LoVo (cell line): ENCODE results near the gene KRTAP10-9.
"Not testable (repeated sequence)": the region's sequence is repeated elsewhere in the genome, so short reads cannot be mapped to it uniquely, and the experiment has no call there.

Source experiments
- DNase-seq: peaks from one replicate; pipeline ENCODE4 v3.0.0-alpha.2; 2016; ENCODE audit warnings: low spot score

KRTAP10-9 gene

DNA sequence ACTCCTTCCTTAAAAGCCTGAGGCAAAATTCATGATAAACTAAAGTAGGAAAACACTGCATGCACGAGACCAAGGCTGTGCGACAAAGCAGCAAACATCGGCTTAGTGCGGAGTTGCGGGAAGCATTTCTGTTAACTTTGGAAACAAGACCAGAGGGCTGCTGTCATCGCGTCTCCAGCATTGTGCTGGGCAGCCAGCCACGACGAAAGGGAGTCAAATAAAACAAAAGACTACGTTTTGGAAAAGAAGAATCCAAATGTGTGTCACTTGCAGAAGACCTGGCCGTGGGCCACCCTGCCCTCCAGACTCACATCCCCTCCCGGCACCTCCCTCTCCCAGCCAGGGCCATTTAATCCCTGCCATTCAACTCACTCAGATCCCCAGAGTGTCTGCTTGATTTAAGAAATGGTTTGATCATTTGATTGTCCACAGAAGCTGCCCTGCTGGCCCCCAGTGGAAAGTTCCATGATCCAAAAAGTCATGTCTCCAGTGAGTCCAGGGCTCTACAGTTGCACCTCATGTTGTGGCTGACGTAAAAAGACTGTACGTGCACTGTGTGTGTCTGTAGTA is 16.9 kb downstream of the KRTAP10-9 start:
- DNase-seq: no peak

DNA sequence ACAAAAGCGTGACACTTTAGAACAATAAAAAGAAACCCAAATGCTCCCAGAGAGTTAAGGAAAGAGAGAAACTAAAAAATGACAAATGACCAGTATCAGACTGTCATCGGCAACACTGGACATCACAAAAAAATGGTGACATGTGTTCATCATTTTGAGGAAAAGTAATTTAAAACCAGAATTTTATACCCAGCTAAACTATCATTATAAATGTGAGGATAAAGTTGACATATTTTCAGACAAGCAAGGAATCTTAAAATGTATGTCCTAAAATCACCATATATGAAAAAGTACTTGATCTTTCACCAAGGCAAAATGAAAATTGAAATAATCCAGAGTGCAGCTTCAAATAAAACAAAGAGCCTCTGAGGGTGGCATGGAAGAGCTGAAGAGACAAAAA is 18.0 kb downstream of the KRTAP10-9 start:
- no peak for DNase-seq

DNA sequence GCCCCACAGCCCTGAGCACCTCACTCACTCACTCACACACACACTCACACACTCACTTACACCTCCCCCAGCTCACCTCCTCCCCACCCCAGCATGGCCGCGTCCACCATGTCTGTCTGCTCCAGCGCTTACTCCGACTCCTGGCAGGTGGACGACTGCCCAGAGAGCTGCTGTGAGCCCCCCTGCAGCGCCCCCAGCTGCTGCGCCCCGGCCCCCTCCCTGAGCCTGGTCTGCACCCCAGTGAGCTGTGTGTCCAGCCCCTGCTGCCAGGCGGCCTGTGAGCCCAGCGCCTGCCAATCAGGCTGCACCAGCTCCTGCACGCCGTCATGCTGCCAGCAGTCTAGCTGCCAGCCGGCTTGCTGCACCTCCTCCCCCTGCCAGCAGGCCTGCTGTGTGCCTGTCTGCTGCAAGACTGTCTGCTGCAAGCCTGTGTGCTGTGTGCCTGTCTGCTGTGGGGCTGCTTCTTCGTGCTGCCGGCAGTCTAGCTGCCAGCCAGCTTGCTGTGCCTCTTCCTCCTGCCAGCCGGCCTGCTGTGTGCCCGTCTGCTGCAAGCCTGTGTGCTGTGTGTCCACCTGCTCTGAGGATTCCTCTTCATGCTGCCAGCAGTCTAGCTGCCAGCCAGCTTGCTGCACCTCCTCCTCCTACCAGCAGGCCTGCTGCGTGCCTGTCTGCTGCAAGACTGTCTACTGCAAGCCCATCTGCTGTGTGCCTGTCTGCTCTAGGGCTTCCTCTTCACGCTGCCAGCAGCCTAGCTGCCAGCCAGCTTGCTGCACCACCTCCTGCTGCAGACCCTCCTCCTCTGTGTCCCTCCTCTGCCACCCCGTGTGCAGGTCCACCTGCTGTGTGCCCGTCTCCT is 19.7 kb downstream of the KRTAP10-9 start, which contains the start of gene KRTAP10-11:
Gene KRTAP10-11, plus strand, starts transcription at position 49 of the 856 bp plus-strand sequence. Its CDS starts 45 bp downstream, at position 94.
- not testable (repeated sequence) for DNase-seq

DNA sequence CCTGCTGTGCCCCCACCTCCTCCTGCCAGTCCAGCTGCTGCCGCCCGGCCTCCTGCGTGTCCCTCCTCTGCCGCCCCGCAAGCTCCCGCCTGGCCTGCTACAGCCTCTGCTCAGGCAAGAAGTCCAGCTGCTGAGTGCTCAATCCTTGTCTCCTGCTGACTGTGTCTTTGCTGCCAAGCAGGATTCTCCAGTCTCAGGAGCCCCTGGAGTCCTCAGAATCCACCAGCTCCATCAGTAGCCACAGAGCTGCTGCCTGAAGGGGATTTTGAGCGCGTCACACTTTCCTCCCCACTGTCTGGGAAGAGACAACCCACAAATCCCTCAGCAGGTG is 20.3 kb downstream of the KRTAP10-9 start:
- DNase-seq: no peak

DNA sequence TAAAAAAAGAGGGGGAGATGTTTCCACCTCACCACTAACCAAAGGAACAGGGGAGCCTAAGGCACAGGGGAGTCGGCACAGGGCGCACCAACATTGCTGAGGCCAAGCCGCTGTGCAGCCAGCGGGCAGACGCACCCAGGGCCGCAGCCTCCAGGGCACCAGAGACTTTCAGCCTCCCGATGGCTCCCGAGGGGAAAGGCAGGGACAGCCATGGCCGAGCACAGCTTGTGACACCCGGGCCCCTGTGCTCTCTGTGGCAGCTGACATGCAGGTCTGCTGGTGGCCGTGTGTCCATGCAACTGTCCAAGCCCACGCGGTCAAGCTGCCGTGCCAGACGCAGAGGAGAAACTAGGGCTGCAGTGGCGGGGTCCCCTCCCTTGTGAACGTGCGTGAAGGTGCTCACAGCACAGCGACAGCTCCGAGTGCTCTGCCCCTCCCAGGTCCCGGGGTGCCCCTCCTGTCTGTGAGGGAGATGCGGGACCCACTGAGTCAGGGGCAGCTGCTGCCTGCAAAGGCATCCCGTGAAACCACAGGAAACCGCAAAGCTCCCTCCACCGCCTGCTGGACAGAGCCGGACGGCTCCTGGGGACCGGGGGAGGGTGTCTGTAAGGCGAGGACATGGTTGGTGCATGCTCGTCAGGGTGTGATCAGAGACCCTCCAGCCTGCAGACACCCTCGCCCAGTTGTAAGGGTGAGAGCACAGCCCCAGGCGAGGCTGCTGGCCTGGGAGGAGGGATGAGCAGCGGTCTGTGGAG is 21.8 kb downstream of the KRTAP10-9 start:
- DNase-seq: no peak

DNA sequence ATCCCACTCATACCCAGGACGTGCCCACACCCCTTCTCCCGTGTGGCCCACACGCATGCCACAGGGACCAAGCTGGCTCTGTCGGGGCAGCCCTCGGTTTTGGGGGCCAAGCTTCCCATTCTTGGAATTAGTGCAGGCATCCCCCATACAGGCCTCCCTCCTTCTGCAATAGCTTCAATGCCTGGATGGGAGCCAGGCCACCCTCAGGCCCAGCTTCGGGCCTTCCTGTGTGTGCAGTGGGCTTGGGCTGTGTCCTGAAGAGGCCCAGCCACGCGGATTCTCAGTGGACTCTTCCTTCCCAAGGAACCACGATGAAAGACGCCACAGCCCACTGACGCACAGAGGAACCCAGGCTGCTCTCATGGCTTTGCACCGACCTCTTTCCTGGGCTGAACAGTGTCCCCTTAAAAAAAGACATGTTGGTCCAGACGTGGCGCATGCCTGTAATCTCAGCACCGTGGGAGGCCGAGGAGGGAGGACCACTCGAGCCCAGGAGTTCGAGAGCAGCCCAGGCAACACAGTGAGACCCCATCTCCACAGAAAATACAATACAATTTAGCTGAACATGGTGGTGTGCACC is 22.7 kb downstream of the KRTAP10-9 start:
- no peak for DNase-seq

DNA sequence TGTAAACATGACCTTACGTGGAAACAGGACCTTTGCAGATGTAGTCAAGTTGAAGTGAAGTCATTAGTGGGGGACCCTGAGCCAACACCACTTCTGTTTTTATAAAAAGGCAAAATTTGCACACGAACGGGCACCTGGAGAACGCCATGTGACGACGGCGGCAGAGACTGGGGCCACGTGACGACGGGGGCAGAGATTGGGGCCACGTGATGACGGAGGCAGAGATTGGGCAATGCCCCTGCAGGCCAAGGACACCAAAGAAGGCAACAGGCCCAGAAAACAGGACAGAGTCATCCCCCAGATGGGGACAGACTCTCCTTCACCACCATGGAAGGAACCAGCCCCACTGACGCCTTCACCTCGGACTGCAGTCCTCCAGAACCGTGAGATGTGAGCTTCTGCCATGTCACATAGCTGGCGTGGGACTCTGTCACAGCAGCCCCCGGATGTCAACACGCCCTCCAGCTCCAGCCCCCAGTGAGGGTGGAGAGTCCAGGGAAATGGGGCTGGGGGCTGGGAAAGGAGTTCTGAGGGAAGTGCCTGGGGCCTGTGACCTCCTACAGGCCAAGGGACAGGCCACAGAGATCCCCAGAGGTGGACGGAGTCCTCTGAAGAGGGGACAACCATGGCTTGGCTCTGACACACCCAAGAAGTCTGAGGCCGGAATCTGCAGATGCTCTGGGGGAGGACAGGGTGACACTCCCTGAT is 23.5 kb downstream of the KRTAP10-9 start:
- no peak for DNase-seq

DNA sequence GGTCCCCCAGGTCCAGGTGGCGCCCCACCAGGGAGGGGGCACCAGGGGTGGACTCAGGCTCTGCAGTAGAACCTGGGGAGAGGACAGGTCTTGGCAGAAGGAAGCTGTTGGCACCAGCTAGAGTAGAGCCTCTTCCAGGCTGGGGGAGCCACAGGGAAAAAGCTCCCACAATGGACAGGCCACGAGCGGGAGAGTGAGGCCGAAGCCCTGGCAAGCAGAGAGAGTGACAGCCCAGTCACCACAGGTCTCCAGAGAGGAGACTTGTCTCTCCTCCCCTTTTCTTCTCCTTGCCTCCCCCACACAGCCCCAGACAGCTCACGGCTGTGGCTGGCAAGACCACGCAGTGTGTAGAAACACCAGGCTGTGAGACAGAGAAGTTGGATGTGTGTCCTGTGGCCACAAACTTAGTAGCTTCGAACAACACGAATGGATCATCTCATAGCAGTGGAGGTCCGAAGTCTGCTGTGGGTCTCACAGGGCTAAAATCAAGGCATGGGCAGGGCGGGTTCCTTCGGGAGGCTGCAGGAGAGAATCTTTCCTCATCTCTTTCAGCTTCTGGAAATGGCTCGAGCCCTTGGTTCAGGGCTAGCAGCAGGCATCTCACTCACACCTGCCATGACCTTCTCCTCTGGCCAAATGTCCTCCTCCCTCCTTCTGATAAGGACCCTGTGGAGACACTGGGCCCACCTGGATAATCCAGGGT is 24.2 kb downstream of the KRTAP10-9 start:
- DNase-seq: no peak

DNA sequence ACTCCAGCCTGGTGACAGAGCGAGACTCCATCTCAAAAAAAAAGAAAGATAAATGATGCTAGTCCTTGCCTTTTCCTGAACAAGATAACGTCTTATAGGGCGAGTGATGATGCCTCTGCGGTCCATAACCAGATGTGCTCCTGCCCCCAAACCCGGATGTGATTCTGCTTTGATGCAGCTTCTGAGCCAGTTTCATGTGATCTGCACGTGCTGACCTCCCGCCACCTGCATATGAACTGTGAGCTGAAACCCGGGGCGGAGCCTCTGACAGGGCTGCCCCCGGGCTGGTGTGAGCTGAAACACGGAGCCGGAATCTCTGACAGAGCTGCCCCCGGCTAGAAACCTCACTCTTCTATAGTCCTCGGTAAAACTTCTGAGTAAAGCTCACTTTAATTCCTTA is 26.2 kb downstream of the KRTAP10-9 start:
- DNase-seq: no peak

DNA sequence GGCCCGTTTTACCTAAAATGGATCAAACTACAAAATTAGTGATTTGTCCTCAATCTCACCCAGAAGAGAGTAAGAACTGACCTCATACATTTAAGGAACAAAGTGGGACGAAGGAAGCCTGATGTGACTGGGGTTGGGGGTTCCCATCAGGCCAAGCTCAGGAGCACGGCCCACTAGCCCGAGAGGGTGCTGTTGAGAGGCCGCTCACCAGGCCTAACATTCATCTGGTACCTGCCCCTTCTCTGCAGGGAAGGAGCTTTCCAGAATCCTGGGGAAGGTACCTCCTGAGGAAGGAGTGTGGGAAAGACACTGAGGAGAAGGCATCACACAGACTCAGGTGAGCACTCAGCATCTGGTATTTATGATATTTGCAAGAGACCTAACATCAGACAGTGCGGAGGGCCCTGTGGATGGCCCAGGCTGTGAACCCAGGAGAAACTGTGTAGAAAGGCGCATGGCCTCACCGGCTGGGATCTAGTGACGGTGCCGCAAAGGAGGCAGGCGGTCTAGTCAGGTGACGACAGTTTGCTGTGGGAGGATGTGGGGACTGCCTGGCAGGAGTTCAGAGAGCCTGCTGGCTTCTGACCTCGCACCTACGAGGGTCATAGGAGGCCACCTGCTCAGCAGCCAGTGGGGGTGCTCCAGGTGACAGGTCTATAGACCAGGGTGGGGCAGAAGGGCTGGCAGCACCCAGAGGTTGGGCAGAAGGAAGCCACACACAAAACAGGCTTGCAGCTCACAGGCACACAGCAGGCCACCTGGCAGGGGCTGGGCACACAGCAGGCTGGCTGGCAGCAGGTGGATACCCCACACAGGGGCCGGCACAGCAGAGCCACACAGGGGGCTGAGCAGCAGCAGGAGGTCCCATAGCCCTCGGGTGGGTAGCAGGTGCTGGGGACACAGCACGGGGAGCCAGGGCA is 27.0 kb downstream of the KRTAP10-9 start:
- DNase-seq: no peak

DNA sequence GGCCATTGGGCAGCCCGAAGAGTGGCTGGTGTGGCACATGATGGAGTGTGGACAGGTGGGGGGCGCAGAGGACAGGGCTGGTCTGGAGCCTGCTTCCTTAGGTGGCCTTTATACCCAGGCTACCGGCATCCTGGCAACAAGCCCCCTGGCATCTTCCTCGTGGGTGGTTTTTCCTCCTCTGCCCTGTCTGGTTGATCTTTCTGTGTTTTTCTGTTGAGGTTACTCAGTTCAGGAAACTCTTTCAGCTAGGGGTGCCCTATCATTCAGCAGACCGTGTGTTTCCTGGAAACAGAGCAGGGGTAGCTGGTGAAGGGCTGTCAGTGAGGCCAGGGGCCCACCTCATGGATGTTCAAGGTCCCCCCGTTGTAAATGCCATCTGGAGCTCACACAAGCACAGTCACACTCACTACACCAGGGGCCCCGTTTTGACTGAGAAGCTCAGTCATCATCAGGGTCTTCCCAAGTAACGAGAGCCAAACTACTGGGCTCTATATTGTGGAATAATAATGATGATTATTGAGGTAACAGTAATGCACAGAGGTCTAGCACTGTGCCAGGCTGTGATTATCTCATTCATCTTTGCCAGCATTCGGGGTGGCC is 27.8 kb downstream of the KRTAP10-9 start, which contains the start of gene KRTAP12-4:
Gene KRTAP12-4, minus strand, starts transcription at position 84 of the 600 bp plus-strand sequence. Its CDS starts 45 bp downstream, at position 39.
- DNase-seq: no peak

DNA sequence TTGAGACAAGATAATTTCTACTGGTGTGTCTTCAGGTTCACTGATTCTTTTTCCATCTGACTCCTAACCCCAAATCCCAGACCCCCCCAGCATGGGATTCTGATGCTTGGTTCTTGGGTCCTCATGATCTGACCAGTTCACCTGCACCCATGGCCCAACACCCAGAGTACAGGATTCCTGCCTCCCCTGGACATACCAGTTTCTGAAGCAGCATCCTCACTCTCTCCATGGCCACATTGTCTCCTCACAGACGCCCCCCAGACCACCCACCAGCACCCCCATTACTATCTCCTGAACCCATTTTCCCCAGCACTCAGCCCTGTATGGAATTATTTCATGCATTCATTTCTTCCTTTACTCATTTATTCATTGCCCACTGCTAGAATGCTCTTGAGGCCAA is 30.0 kb downstream of the KRTAP10-9 start:
- no peak for DNase-seq

DNA sequence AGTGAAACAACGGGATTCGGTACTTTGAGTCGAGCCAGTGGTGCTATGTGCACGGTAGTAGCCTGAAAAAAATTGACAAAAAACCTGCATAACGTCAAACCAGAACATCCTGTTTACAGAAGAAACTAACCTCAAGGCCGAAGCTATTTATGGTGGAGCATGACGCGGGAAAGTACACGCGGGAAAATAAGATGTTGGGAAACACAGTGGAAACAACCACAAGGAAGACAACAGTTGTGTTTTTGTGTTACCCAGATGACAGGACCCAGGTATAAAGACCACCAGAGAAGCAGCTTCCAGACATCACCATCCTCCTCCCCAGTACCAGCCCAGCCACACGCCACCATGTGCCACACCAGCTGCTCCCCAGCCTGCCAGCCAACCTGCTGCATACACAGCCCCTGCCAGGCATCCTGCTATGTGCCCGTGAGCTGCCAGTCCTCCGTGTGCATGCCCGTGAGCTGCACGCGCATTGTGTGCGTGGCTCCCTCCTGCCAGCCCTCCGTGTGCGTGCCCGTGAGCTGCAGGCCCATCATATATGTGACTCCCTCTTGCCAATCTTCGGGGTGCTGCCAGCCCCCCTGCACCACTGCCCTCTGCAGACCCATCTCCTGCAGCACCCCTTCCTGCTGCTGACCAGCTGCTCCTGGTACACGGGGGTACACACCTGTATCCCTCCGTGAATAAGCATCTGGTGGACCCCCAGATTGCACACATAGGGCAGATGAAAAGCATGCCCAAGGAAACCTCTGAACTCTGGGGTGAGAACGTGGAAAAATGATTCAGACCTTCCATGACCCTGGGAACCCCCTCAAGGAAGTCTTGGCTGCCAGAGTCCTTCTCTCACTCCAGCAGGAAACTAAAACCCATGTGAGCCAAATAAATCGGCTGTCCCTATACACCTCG is 31.0 kb downstream of the KRTAP10-9 start, which contains the start of gene KRTAP12-3:
Gene KRTAP12-3, plus strand, starts transcription at position 298 of the 906 bp plus-strand sequence. Its CDS starts 48 bp downstream, at position 346.
- DNase-seq: no peak

DNA sequence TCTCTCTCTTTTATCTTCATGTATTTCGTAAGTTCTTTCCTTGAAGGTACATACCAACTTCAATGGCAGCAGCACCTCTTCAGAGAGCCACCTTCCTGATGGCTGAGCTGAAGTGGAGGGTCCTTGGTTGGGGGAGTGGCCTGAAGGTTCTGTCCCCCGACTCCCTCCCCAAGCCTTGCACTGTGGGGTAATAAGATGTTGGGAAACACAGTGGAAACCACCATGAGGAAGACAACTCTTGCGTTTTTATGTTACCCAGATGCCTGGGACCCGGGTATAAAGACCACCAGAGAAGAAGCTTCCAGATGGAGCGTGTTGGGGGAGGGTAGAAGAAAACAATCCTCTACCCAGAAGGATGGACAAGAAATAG is 31.6 kb downstream of the KRTAP10-9 start:
- DNase-seq: no peak

DNA sequence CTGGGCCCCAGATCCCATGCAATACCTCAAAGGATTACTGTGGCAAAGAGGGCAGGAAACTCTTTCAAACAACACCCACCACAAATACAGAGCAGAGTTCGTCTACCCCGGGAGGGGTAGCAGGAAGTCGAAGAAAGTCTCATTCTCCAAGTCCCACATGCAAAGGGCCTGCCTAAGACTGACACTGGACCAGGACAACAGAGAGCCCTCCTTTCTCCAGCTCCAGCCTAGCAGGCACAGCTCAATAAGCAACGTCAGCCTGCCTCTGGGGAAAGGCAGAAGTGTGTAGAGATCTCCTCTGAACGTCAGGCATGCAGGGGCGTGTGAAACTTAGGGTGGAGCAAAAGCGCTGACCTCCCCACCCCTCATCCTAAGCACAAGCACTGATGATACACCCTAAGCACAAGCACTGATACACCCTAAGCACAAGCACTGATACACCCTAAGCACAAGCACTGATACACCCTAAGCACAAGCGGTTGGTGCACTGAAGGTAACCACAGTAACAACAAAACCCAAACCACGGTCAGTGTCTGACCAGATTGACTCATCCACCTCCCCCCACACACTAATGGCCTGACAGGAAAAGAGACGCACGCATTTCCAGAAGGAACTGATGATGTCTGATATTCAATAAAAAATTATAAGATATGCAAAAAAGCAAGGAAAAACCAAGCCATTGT is 32.2 kb downstream of the KRTAP10-9 start:
- DNase-seq: no peak

DNA sequence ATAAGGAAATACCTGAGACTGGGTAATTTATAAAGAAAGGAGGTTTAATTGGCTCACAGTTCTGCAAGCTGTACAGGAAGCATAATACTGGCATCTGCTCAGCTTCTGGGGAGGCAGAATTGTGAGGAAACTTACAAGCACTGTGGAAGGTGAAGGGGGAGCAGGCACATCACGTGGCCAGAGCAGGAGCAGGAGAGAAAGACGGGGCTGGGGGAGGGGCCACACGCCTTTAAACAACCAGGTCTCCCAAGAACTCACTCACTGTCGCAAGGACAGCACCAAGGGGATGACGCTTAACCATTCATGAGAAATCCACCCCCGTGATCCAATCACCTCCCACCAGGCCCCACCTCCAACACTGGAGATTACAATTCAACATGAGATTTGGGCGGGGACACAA is 34.7 kb downstream of the KRTAP10-9 start:
- not testable (repeated sequence) for DNase-seq

DNA sequence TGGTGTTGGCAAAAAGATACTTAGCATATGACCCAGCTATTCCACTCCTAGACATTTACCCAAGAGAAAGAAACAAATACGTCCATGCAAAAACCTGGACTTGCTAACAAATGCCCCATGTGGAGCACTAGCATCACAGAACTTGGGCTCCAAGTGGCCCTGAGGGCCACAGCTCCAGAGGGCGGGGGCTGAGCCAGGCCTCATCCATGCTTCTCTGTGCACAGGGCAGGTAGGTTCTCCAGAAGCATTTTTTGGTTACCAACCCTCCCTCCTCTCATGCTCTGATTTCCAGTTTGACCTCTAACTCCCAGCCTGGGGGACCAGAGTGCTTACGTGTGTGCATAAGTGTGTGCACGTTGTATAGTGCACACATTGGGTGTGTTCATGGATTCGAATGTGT is 37.8 kb downstream of the KRTAP10-9 start:
- no peak for DNase-seq
